Activated CD8-positive, alpha-beta memory T cell treated with anti-CD3 and anti-CD28 coated beads for 24 hours (primary cell): Measurements from ENCODE around the gene ST3GAL6.
"Not testable (repeated sequence)": the region's sequence is repeated elsewhere in the genome, so short reads cannot be mapped to it uniquely, and the experiment has no call there.

Experiments
- DNase-seq: peaks from one replicate; pipeline ENCODE4 v3.0.0-alpha.2; 2020

Gene ST3GAL6

DNA sequence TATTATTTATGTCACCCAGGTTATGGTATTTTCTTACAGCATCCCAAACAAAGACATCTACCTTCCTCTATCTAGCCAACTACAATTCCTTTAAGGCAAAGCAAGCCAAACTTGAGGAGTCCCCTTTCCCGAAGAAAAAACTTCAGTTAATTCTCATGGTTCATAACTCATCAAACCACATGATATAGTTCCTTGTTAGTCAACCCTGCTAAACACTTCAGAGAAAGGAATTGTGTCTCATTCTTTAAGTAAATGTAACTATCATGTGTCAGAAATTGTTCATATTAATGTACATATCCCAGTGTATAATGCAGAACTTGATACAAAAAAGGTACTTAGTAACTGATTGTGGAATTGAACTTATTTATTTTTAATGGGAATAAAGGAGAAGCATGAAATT is 44.4 kb downstream of the ST3GAL6 start:
- no peak for DNase-seq

GRCh38 chr3:98808071-98808470 is 44.9 kb downstream of the ST3GAL6 start:
- no peak for DNase-seq

DNA sequence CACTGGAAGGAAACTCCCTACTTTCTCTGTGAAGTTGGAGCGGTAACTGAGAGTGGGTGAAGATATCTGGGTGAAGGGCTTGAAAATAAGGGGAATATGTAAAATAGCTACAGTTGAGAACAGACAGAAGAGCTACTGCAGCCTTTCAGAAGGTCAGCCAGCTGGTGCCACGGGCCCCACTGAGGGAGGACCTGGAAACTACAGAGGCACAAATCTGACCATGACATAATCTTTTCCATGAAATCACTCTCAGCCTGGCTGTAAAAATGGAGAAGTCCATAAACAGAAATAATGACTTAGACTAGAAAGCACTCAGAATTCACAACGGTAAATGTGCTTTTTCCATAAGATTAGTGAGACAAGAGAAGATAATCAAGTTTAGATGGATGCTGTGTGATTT is 46.4 kb downstream of the ST3GAL6 start:
- DNase-seq, result no peak

- DNase-seq, result no peak
These were observed 47.9 kb downstream of the ST3GAL6 start for GRCh38 chr3:98811048-98811447.

DNA sequence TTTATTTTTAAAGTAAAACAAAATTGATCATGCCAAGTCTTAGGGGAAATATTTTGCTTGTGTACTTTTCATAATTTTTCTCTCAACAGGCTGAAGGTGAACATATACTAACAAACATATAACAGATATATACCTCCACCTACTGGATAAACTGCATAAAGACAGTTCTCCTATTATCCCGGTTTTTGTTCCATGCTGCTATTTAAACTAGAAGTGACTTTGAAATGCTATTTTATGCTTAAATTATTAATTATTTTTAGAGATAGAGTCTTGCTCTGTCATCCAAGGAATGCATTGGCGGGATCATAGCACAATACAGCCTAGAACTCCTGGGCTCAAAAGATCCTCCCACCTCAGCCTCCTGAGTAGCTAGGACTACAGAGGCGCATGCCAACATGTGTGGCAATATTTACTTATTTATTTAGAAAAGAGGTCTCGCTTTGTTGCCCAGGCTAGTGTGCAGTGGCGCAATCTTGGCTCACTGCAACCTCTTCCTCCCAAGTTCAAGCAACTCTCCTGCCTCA is 49.8 kb downstream of the ST3GAL6 start:
- no peak for DNase-seq

DNA sequence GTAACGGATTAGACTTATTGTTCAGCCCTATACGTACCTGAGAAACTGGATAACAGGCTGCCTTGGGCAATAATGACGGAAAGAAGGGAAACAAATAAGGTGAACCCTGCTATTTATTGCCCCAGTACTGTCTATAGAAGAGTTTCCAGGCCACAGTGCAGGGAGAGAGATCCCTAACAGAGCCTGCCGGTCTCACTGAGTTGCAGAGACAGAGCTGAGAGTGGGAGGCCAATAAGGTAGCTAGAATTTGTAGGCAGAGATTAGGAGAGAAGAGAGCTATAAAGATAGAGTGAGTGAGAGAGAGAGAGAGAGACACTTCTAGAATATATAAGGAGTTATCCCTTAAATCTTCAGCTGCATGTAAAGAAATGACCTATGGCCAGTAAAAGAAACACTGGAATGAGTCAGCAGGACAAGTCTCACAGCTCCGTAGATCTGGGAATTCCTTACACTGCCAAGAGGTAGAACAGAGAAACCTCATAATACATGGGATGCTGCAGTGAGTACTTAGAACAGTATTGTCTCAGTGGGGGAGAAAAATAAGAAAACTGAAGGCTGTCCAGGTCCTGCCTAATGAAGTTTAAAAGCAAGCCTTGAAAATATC is 51.8 kb downstream of the ST3GAL6 start:
- no peak for DNase-seq

DNA sequence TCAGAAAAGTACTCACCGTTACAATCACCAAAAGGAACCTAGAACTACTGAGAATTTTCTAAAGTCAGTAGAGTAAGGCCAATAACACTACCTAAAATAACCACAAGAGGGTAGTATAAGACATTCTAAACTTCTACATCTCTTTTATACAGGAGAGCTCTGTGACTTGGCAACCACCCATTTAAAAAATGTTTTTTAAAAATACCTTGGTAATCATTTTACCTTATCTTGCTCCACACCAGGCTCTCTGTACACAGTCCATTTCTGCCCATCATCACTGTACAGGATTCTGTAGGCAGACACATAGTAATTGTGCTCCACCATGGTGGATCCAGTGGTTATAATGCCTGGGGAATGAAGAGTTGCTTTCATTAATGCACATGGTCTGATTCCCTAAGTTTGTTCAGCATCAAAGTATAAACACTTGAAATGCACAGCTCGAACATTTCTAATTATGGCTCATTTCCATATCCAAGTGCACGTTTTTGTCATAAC is 54.5 kb downstream of the ST3GAL6 start:
- no peak for DNase-seq

DNA sequence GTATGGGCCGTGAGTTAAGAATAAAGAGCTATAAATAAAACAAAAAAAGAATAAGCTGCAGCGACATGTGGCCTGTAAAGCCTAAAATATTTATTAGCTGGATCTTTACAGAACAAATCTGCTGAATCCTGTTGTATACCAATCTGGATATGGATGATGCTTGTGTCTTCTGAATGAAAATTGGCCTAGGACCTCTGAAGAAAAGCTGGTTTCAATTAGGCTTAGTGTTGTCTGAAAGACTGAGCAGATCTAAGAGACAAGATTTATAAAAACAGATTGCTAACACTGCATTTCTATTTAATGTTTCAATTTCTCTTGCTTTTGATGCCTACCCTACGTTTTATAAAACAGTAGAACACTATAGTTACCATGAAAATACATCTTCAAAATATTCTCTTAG is 57.9 kb downstream of the ST3GAL6 start:
- DNase-seq, result no peak

GRCh38 chr3:98823791-98824190 is 60.7 kb downstream of the ST3GAL6 start:
- DNase-seq, result no peak

GRCh38 chr3:98824256-98824655 is 61.1 kb downstream of the ST3GAL6 start:
- no peak for DNase-seq

- no peak for DNase-seq
These were observed 63.0 kb downstream of the ST3GAL6 start for GRCh38 chr3:98826126-98826525.

- no peak for DNase-seq
These were observed 64.2 kb downstream of the ST3GAL6 start for GRCh38 chr3:98827221-98827920.

GRCh38 chr3:98829246-98829832 is 66.2 kb downstream of the ST3GAL6 start:
- DNase-seq, result no peak

DNA sequence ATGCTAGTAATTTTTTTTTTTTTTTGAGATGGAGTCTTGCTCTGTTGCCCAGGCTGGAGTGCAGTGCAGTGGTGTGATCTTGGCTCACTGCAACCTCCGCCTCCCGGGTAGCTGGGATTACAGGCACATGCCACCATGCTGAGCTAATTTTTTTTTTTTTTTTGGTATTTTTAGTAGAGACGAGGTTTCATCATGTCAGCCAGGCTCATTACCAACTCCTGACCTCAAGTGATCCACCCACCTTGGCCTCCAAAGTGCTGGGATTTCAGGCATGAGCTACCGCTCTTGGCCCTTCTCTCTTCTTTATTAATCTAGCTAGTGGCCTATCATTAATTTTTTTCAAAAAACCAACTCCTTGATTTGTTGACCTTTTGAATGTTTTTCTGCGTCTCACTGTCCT is 67.9 kb downstream of the ST3GAL6 start:
- DNase-seq, result not testable (repeated sequence)

DNA sequence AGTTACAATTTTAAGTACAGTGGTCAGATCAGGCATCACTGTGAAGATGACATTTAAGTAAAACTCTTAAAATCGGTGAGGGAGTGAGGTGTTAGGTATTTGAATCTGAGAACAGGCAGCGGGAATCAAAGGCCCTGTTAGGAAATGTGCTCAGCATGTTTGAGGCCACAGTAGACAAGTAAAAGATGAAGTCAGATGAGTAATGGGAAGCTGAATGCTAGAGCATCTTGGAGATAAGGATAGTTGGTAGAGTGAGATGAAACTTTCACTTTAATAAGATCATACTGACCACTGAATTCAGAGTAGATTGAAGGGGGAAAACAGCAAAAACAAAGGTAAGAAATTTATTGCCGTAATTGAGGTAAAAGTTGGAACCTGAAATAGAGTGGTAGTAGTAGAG is 76.7 kb downstream of the ST3GAL6 start:
- DNase-seq, result no peak

GRCh38 chr3:98843266-98843959 is 80.3 kb downstream of the ST3GAL6 start:
- DNase-seq, result no peak
